ENCODE results near the gene NXPH4. TPM values are rescaled to one million over a fixed set of nuclear protein-coding genes. Genes with fewer than 3 reads are reported as not detected.

The NXPH4 gene
- total and polyA plus RNA-seq, 10 of the 15 experiments (the other 5 are each of a cell fraction or from before 2014, with no cell fraction given): 0.03 to 0.26 TPM; not detected in 8

DNA sequence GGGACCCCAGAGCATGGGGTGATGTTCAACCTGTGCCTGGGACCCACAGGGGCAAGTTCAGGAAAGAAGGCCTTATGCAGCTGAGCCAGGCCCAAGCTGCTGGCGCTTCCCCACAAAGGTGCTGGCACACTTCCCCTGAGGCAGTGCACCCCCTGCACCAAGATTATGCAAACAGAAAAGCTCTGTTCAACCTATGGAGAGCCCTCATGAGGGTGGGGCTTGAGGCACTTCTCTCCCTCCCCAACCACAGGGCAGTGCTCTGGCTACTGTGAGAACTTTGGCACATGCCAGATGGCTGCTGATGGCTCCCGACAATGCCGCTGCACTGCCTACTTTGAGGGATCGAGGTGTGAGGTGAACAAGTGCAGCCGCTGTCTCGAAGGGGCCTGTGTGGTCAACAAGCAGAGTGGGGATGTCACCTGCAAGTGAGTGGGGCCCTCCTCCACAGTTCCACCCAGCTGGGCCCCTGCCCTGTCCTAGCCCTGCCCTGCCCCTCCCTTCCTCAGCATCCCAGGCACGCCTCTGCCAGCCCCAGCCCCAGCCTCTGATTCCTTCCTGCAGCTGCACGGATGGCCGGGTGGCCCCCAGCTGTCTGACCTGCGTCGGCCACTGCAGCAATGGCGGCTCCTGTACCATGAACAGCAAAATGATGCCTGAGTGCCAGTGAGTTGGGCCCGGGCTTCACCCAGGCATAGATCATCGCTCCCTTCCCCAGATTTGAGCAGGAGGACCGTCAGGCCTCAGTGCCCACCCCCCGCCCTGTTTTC is 5.5 kb upstream of the NXPH4 start:
- Histone ChIP-seq H4K20me1 (ENCODE audit: control insufficient read depth, insufficient read depth) (no peaks in the 10 kb centered on the region), H3K4me2 (ENCODE audit: control insufficient read depth, insufficient read depth) (no peak overlapping the region), H2AFZ (ENCODE audit: control insufficient read depth, low read depth, low read length) (no peak overlapping the region), H3K4me1 (ENCODE audit: control insufficient read depth, insufficient read depth, low read length) (peaks cover 8% of the 10 kb centered on the region), H3K36me3 (ENCODE audit: control insufficient read depth in 2 of 2, insufficient read depth in 2 of 2, low read length in 1 of 2) (no peaks in the 10 kb centered on the region), H3K79me2 (ENCODE audit: control insufficient read depth, insufficient read depth, low read length) (no peaks in the 10 kb centered on the region), H3K9ac (ENCODE audit: control insufficient read depth, insufficient read depth, low read length) (no peak overlapping the region), H3K9me3 (replicated peaks; ENCODE audit: control insufficient read depth, insufficient read depth, low read length) (no peaks in the 10 kb centered on the region), H3K27ac (ENCODE audit: control insufficient read depth, insufficient read depth) (no peak overlapping the region), H3K4me3 (no peak overlapping the region), H3K27me3 (replicated peaks in 1 of 2; ENCODE audit: control insufficient read depth in 2 of 2, insufficient read depth in 2 of 2, low read length in 1 of 2) (peaks cover 7 to 9% of the 10 kb centered on the region in 2 experiments; a peak in 3 of 4 replicates)
- ChIA-PET RAD21 (ENCODE audit: unreplicated experiment) (no interaction called here), CTCF (no interaction called here), SMC1A (ENCODE audit: uncharacterized antibody, unreplicated experiment) (no interaction called here), POLR2A (no interaction called here)
- intact Hi-C loops (cut with micrococcal nuclease; ENCODE audit: unreplicated experiment): no loop called here
- 57% methylated on average over 16 of the region's 16 CpGs for WGBS (ENCODE audit: insufficient coverage, insufficient replicate concordance, low lambda C conversion rate, missing lambda C conversion rate)
- in situ Hi-C loops (cut with MboI): loop anchor here (5.0 kb wide), 1 partner anchor 36 kb away; no protein-coding TSS in a partner anchor
- FAIRE-seq: no peak
- DNase-seq (ENCODE audit: low read depth, low spot score): no peak
- no TSS peak for BruUV-seq (replicated peaks)
- TF ChIP-seq, protein P1, sequence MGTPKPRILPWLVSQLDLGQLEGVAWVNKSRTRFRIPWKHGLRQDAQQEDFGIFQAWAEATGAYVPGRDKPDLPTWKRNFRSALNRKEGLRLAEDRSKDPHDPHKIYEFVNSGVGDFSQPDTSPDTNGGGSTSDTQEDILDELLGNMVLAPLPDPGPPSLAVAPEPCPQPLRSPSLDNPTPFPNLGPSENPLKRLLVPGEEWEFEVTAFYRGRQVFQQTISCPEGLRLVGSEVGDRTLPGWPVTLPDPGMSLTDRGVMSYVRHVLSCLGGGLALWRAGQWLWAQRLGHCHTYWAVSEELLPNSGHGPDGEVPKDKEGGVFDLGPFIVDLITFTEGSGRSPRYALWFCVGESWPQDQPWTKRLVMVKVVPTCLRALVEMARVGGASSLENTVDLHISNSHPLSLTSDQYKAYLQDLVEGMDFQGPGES (IDR thresholded peaks at IDR 0.05): no peak
- no peak for TF ChIP-seq BACH1 (IDR thresholded peaks at IDR 0.05; ENCODE audit: borderline replicate concordance)
- no peak for TF ChIP-seq NFIC (IDR thresholded peaks at IDR 0.05; ENCODE audit: low read depth, low read length)
- TF ChIP-seq, protein P2, sequence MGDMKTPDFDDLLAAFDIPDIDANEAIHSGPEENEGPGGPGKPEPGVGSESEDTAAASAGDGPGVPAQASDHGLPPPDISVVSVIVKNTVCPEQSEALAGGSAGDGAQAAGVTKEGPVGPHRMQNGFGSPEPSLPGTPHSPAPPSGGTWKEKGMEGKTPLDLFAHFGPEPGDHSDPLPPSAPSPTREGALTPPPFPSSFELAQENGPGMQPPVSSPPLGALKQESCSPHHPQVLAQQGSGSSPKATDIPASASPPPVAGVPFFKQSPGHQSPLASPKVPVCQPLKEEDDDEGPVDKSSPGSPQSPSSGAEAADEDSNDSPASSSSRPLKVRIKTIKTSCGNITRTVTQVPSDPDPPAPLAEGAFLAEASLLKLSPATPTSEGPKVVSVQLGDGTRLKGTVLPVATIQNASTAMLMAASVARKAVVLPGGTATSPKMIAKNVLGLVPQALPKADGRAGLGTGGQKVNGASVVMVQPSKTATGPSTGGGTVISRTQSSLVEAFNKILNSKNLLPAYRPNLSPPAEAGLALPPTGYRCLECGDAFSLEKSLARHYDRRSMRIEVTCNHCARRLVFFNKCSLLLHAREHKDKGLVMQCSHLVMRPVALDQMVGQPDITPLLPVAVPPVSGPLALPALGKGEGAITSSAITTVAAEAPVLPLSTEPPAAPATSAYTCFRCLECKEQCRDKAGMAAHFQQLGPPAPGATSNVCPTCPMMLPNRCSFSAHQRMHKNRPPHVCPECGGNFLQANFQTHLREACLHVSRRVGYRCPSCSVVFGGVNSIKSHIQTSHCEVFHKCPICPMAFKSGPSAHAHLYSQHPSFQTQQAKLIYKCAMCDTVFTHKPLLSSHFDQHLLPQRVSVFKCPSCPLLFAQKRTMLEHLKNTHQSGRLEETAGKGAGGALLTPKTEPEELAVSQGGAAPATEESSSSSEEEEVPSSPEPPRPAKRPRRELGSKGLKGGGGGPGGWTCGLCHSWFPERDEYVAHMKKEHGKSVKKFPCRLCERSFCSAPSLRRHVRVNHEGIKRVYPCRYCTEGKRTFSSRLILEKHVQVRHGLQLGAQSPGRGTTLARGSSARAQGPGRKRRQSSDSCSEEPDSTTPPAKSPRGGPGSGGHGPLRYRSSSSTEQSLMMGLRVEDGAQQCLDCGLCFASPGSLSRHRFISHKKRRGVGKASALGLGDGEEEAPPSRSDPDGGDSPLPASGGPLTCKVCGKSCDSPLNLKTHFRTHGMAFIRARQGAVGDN (IDR thresholded peaks at IDR 0.05): no peak
- no peak for TF ChIP-seq ASH2L (IDR thresholded peaks at IDR 0.05; ENCODE audit: borderline replicate concordance, low read depth)
- no peak for TF ChIP-seq MYC (IDR thresholded peaks at IDR 0.05; ENCODE audit: insufficient read depth, insufficient read length, insufficient replicate concordance, low read length, severe bottlenecking)
- no peak for TF ChIP-seq CREB1 (IDR thresholded peaks at IDR 0.05; ENCODE audit: low read depth)
- no peak for TF ChIP-seq SMC3 (IDR thresholded peaks at IDR 0.05; ENCODE audit: borderline replicate concordance, low read length)
- no peak for TF ChIP-seq STAT1 (conservative IDR thresholded peaks at IDR 0.05)
- no peak for TF ChIP-seq ZNF274 (IDR thresholded peaks at IDR 0.05; ENCODE audit: insufficient read depth, insufficient read length)
- no peak for TF ChIP-seq RCOR1 (conservative IDR thresholded peaks at IDR 0.05; ENCODE audit: low read depth, low read length)
- TF ChIP-seq GABPA (IDR thresholded peaks at IDR 0.05; ENCODE audit: low read depth): no peak
- TF ChIP-seq CBFB (IDR thresholded peaks at IDR 0.05; ENCODE audit: low read depth): no peak
- TF ChIP-seq MEF2B (IDR thresholded peaks at IDR 0.05; ENCODE audit: partially characterized antibody, poor library complexity, severe bottlenecking): no peak
- TF ChIP-seq, protein P3, sequence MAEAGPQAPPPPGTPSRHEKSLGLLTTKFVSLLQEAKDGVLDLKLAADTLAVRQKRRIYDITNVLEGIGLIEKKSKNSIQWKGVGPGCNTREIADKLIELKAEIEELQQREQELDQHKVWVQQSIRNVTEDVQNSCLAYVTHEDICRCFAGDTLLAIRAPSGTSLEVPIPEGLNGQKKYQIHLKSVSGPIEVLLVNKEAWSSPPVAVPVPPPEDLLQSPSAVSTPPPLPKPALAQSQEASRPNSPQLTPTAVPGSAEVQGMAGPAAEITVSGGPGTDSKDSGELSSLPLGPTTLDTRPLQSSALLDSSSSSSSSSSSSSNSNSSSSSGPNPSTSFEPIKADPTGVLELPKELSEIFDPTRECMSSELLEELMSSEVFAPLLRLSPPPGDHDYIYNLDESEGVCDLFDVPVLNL (IDR thresholded peaks at IDR 0.05; ENCODE audit: low read depth, low read length): no peak
- no peak for ATAC-seq
